Caco-2 (cell line): ENCODE measurements around the gene WWOX. TPM values are rescaled to one million over a fixed set of nuclear protein-coding genes. Genes with fewer than 3 reads are reported as not detected.

Source experiments
- BruUV-seq: library from RNA; stranded (reverse); fragments of 400-500 nt; replicated peaks from 2 replicates; lab custom pipeline; 2021; lab: Mats Ljungman, UMichigan
- CTCF ChIA-PET: fragments of 300-600 bp; sonication (Branson Sonifier 250); formaldehyde crosslinking; loops from one replicate; lab custom pipeline; 2022; ENCODE audit warnings: antibody characterized with exemption; lab: Charles Lee
- POLR2A ChIA-PET: fragments of 300-600 bp; sonication (Branson Sonifier 250); formaldehyde crosslinking; loops from one replicate; lab custom pipeline; 2022; ENCODE audit warnings: antibody characterized with exemption; lab: Charles Lee
- DNase-seq, 2 experiments: peaks; one replicate each; pipeline versions ENCODE4 v3.0.0 to v3.0.0-alpha.2; 2020 to 2022
- H3K27me3 ChIP-seq: replicated peaks from 2 replicates; pipeline ENCODE4 v1.6.0; 2011; ENCODE audit warnings: low read length; ENCODE audit not compliant: control insufficient read depth, insufficient read depth
- H3K36me3 ChIP-seq: 2 replicates; pipeline ENCODE4 v1.5.1; 2011; ENCODE audit warnings: low read length; ENCODE audit not compliant: control insufficient read depth, insufficient read depth
- H3K4me1 ChIP-seq: fragments of 250-450 bp; sonication (Bioruptor Pico); 2 replicates; pipeline ENCODE4 v1.5.1; 2020; ENCODE audit warnings: mild to moderate bottlenecking
- H3K4me3 ChIP-seq: 2 replicates; pipeline ENCODE4 v1.5.1; 2011; ENCODE audit warnings: low read depth, mild to moderate bottlenecking, control low read depth, low read length
- H3K9me3 ChIP-seq: fragments of 250-450 bp; sonication (Bioruptor Pico); 2 replicates; pipeline ENCODE4 v1.5.1; 2020; ENCODE audit warnings: mild to moderate bottlenecking, moderate library complexity
- H3K27ac Mint-ChIP-seq: one replicate; pipeline ENCODE4 v1.8.0; 2022; ENCODE audit warnings: mixed read lengths; ENCODE audit not compliant: unreplicated experiment
- H3K27me3 Mint-ChIP-seq: one replicate; pipeline ENCODE4 v1.8.0; 2022; ENCODE audit warnings: mixed read lengths; ENCODE audit not compliant: insufficient read depth, unreplicated experiment
- H3K36me3 Mint-ChIP-seq: one replicate; pipeline ENCODE4 v1.8.0; 2022; ENCODE audit warnings: mild to moderate bottlenecking, mixed read lengths; ENCODE audit not compliant: insufficient read depth, unreplicated experiment
- H3K4me1 Mint-ChIP-seq: one replicate; pipeline ENCODE4 v1.8.0; 2022; ENCODE audit warnings: low read depth, mixed read lengths; ENCODE audit not compliant: unreplicated experiment
- H3K4me3 Mint-ChIP-seq: one replicate; pipeline ENCODE4 v1.8.0; 2022; ENCODE audit warnings: mild to moderate bottlenecking, moderate library complexity, mixed read lengths; ENCODE audit not compliant: unreplicated experiment
- H3K9me3 Mint-ChIP-seq: one replicate; pipeline ENCODE4 v1.8.0; 2022; ENCODE audit warnings: mixed read lengths; ENCODE audit not compliant: unreplicated experiment
- CTCF ChIP-seq, 2 experiments: fragments of 200-600 bp in 1 of 2; IDR thresholded peaks; 1 replicate in 1 of 2; 2 replicates in 1 of 2; pipeline versions ENCODE4 v1.5.1 to v1.8.0; 2011 to 2022; ENCODE audit warnings: antibody characterized with exemption in 1 of 2, control low read depth in 1 of 2, inconsistent platforms in 1 of 2, low read depth in 1 of 2, low read length in 1 of 2, mild to moderate bottlenecking in 1 of 2, moderate library complexity in 1 of 2; ENCODE audit not compliant: insufficient read depth in 1 of 2, severe bottlenecking in 1 of 2, unreplicated experiment in 1 of 2
- intact Hi-C: fragments of 100-400 bp; cut with micrococcal nuclease; formaldehyde crosslinking; loops from one replicate; pipeline ENCODE4 v1.10.0; 2022; ENCODE audit not compliant: unreplicated experiment
- total RNA-seq: library from RNA; stranded (reverse); gene quantifications from 2 replicates; pipeline ENCODE4 v1.2.3, GENCODE V29; 2022

WWOX gene
- total RNA-seq, 1 experiment from 2014 or later: 45.0 TPM

- Mint-ChIP-seq H3K36me3 (no peaks in the 10 kb centered on the region), H3K9me3 (no peaks in the 10 kb centered on the region), H3K4me1 (no peaks in the 10 kb centered on the region), H3K4me3 (no peak overlapping the region), H3K27ac (no peak overlapping the region), H3K27me3 (no peaks in the 10 kb centered on the region)
- ChIA-PET CTCF (no interaction called here), POLR2A (no interaction called here)
- no peaks in the 10 kb centered on the region for H3K4me1 ChIP-seq
- H3K36me3 ChIP-seq: no peaks in the 10 kb centered on the region; the same call in 1 of the 2 replicates
- intact Hi-C loops: no loop called here
- DNase-seq: no peak
- 0 out of 2 replicates have a peak, but pooled peaks cover 2% of the 10 kb centered on the region for H3K9me3 ChIP-seq
- no peak for TF ChIP-seq CTCF (IDR thresholded peaks at IDR 0.05; ENCODE audit: insufficient read depth in 1 of 2, low read depth in 1 of 2, low read length in 1 of 2, severe bottlenecking in 1 of 2, unreplicated experiment in 1 of 2)
- BruUV-seq: no TSS peak
- H3K27me3 ChIP-seq: no peaks in the 10 kb centered on the region
- no peak overlapping the region for H3K4me3 ChIP-seq
These were observed 485.5 kb downstream of the WWOX start for GRCh38 chr16:78584991-78585390.

- Histone ChIP-seq H3K4me1 (no peaks in the 10 kb centered on the region), H3K9me3 (0 out of 2 replicates have a peak, but pooled peaks cover 2% of the 10 kb centered on the region), H3K36me3 (no peaks in the 10 kb centered on the region; the same call in 1 of the 2 replicates), H3K4me3 (no peak overlapping the region), H3K27me3 (no peaks in the 10 kb centered on the region)
- no peak for TF ChIP-seq CTCF (IDR thresholded peaks at IDR 0.05; ENCODE audit: insufficient read depth in 1 of 2, low read depth in 1 of 2, low read length in 1 of 2, severe bottlenecking in 1 of 2, unreplicated experiment in 1 of 2)
- Mint-ChIP-seq H3K27ac (no peak overlapping the region), H3K9me3 (no peaks in the 10 kb centered on the region), H3K36me3 (no peaks in the 10 kb centered on the region), H3K4me3 (no peak overlapping the region), H3K4me1 (no peaks in the 10 kb centered on the region), H3K27me3 (no peaks in the 10 kb centered on the region)
- intact Hi-C loops: no loop called here
- POLR2A ChIA-PET: no interaction called here
- CTCF ChIA-PET: no interaction called here
- no TSS peak for BruUV-seq
- no peak for DNase-seq
These were observed 489.9 kb downstream of the WWOX start for GRCh38 chr16:78589331-78589730.

GRCh38 chr16:78591682-78592103 lies 492.2 kb downstream of the WWOX start:
- H3K27me3 ChIP-seq: no peaks in the 10 kb centered on the region
- 0 out of 2 replicates have a peak, but pooled peaks cover 2% of the 10 kb centered on the region for H3K9me3 ChIP-seq
- no peak for DNase-seq
- no TSS peak for BruUV-seq
- ChIA-PET CTCF (no interaction called here), POLR2A (no interaction called here)
- Mint-ChIP-seq H3K36me3 (no peaks in the 10 kb centered on the region), H3K4me1 (peaks cover 6% of the 10 kb centered on the region), H3K27me3 (no peaks in the 10 kb centered on the region), H3K9me3 (no peaks in the 10 kb centered on the region), H3K27ac (no peak overlapping the region), H3K4me3 (no peak overlapping the region)
- H3K36me3 ChIP-seq: no peaks in the 10 kb centered on the region
- no peaks in the 10 kb centered on the region for H3K4me1 ChIP-seq
- TF ChIP-seq CTCF (IDR thresholded peaks at IDR 0.05; ENCODE audit: insufficient read depth in 1 of 2, low read depth in 1 of 2, low read length in 1 of 2, severe bottlenecking in 1 of 2, unreplicated experiment in 1 of 2): no peak
- H3K4me3 ChIP-seq: no peak overlapping the region
- intact Hi-C loops: no loop called here
